Trophoblast cell (in vitro differentiated cells and primary cell): ENCODE data around the gene PLCB3.

ENCODE experiments used
- DNase-seq, 2 donors: peaks; one replicate each; pipeline ENCODE4 v3.0.0-alpha.2; 2016
- H2AFZ ChIP-seq: 2 replicates; pipeline ENCODE4 v1.6.1; 2013; ENCODE audit warnings: low read length, moderate library complexity, mild to moderate bottlenecking; ENCODE audit not compliant: insufficient read depth, poor library complexity
- H2AK5ac ChIP-seq: 2 replicates; pipeline ENCODE4 v1.6.1; 2013; ENCODE audit warnings: mild to moderate bottlenecking, low read length
- H2BK120ac ChIP-seq: 2 replicates; pipeline ENCODE4 v1.6.1; 2013; ENCODE audit warnings: low read length, mild to moderate bottlenecking, moderate library complexity; ENCODE audit not compliant: insufficient read depth, poor library complexity
- H2BK12ac ChIP-seq: 2 replicates; pipeline ENCODE4 v1.6.1; 2013; ENCODE audit warnings: mild to moderate bottlenecking, low read length, moderate library complexity
- H2BK5ac ChIP-seq: 2 replicates; pipeline ENCODE4 v1.6.1; 2013; ENCODE audit warnings: low read length, low read depth, moderate library complexity, mild to moderate bottlenecking; ENCODE audit not compliant: poor library complexity
- H3K14ac ChIP-seq: 2 replicates; pipeline ENCODE4 v1.6.1; 2013; ENCODE audit warnings: mild to moderate bottlenecking, low read length
- H3K18ac ChIP-seq: 2 replicates; pipeline ENCODE4 v1.6.1; 2013; ENCODE audit warnings: mild to moderate bottlenecking, low read length
- H3K23ac ChIP-seq: 2 replicates; pipeline ENCODE4 v1.6.1; 2013; ENCODE audit warnings: low read length
- H3K27ac ChIP-seq: 2 replicates; pipeline ENCODE4 v1.5.1; 2013; ENCODE audit warnings: low read depth, mild to moderate bottlenecking, inconsistent platforms, low read length, moderate library complexity
- H3K27me3 ChIP-seq: 2 replicates; pipeline ENCODE4 v1.6.1; 2013; ENCODE audit warnings: inconsistent platforms, mild to moderate bottlenecking, low read length, moderate library complexity; ENCODE audit not compliant: insufficient read depth
- H3K36me3 ChIP-seq, 2 experiments: 1 replicate in 1 of 2; 2 replicates in 1 of 2; pipeline ENCODE4 v1.6.1; 2013; ENCODE audit warnings: low read length in 2 of 2, mild to moderate bottlenecking in 2 of 2, moderate library complexity in 1 of 2; ENCODE audit not compliant: insufficient read depth in 2 of 2, control insufficient read depth in 1 of 2
- H3K4ac ChIP-seq: 2 replicates; pipeline ENCODE4 v1.6.1; 2013; ENCODE audit warnings: low read depth, mild to moderate bottlenecking, low read length, moderate library complexity
- H3K4me1 ChIP-seq, 2 experiments: 1 replicate in 1 of 2; 2 replicates in 1 of 2; pipeline ENCODE4 v1.6.1; 2013; ENCODE audit warnings: low read length in 2 of 2, mild to moderate bottlenecking in 2 of 2, moderate library complexity in 1 of 2; ENCODE audit not compliant: insufficient read depth in 2 of 2, control insufficient read depth in 1 of 2
- H3K4me2 ChIP-seq: 2 replicates; pipeline ENCODE4 v1.6.1; 2013; ENCODE audit warnings: inconsistent platforms, mild to moderate bottlenecking, low read length, moderate library complexity
- H3K4me3 ChIP-seq: 2 replicates; pipeline ENCODE4 v1.5.1; 2013; ENCODE audit warnings: mild to moderate bottlenecking, low read depth, low read length, inconsistent platforms
- H3K79me1 ChIP-seq: one replicate; pipeline ENCODE4 v1.6.1; 2013; ENCODE audit warnings: low read length
- H3K79me2 ChIP-seq: 2 replicates; pipeline ENCODE4 v1.6.1; 2013; ENCODE audit warnings: low read length, mild to moderate bottlenecking; ENCODE audit not compliant: control insufficient read depth, insufficient read depth, poor library complexity
- H3K9ac ChIP-seq: 2 replicates; pipeline ENCODE4 v1.6.1; 2013; ENCODE audit warnings: mild to moderate bottlenecking, low read length
- H3K9me3 ChIP-seq: 2 replicates; pipeline ENCODE4 v1.6.1; 2013; ENCODE audit warnings: low read depth, mild to moderate bottlenecking, control low read depth, inconsistent platforms, low read length; ENCODE audit not compliant: insufficient read depth
- H4K12ac ChIP-seq: 2 replicates; pipeline ENCODE4 v1.6.1; 2013; ENCODE audit warnings: low read depth, mild to moderate bottlenecking, low read length, moderate library complexity
- H4K8ac ChIP-seq: 2 replicates; pipeline ENCODE4 v1.6.1; 2013; ENCODE audit warnings: low read depth, mild to moderate bottlenecking, low read length, moderate library complexity
- H4K91ac ChIP-seq: one replicate; pipeline ENCODE4 v1.6.1; 2013; ENCODE audit warnings: low read depth, mild to moderate bottlenecking, low read length, moderate library complexity
- WGBS: extraction: QIAGEN DNeasy Blood & Tissue Kit; methylation state at CpG from one replicate; pipeline ENCODE4 v1.1.7; 2013; ENCODE audit warnings: missing lambda C conversion rate; ENCODE audit not compliant: insufficient read length, insufficient coverage; ENCODE audit errors: extremely low coverage; 5-methylcytosine and 5-hydroxymethylcytosine counted together

Gene PLCB3

DNA sequence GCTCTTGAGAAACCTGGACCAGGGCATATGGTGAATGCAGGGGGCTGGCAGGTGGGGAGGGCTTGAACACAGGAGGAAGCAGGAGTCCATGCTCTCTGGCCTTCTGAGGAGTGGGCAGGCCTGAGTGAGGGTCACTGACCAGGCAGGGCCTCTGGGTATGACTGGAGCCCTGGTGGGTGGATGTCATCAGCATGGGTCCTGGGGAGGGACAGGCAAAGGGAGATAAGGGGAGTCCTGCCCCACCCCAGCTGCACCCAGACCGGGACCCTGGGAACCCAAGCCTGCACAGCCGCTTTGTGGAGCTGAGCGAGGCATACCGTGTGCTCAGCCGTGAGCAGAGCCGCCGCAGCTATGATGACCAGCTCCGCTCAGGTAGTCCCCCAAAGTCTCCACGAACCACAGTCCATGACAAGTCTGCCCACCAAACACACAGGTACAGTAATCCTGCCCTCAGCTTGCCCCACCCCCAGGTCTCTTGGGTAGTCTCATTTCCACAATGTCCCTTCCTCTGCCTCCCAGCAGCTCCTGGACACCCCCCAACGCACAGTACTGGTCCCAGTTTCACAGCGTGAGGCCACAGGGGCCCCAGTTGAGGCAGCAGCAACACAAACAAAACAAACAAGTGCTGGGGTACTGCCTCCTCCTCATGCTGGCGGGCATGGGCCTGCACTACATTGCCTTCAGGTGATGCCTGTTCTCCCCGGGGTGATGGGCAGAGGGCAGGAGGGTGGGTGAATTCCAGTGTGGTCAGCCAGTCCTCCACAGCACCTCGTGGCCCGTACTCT lies 19.0 kb upstream of the PLCB3 start:
- no peak overlapping the region for H3K14ac ChIP-seq
- H3K4me3 ChIP-seq = no peak overlapping the region
- H3K4me2 ChIP-seq = no peak overlapping the region
- H2AFZ ChIP-seq = no peak overlapping the region
- H3K79me2 ChIP-seq = peaks cover 10% of the 10 kb centered on the region
- H3K27me3 ChIP-seq = no peaks in the 10 kb centered on the region
- H3K23ac ChIP-seq = no peak overlapping the region
- no peak overlapping the region for H2BK12ac ChIP-seq
- no peak overlapping the region for H4K91ac ChIP-seq
- H3K18ac ChIP-seq = no peak overlapping the region
- H4K12ac ChIP-seq = no peak overlapping the region
- no peak overlapping the region for H3K9ac ChIP-seq
- H2BK120ac ChIP-seq = no peak overlapping the region
- peaks cover 5 to 7% of the 10 kb centered on the region in 2 experiments for H3K4me1 ChIP-seq
- no peak overlapping the region for H2BK5ac ChIP-seq
- no peak overlapping the region for H4K8ac ChIP-seq
- WGBS = no CpG with 5 or more reads among the region's 15 CpGs
- no peak for DNase-seq
- H3K79me1 ChIP-seq = peaks cover 11% of the 10 kb centered on the region
- no peak overlapping the region for H2AK5ac ChIP-seq
- H3K36me3 ChIP-seq = peaks cover 3 to 8% of the 10 kb centered on the region in 2 experiments
- H3K9me3 ChIP-seq = no peaks in the 10 kb centered on the region
- no peak overlapping the region for H3K4ac ChIP-seq
- no peak overlapping the region for H3K27ac ChIP-seq

DNA sequence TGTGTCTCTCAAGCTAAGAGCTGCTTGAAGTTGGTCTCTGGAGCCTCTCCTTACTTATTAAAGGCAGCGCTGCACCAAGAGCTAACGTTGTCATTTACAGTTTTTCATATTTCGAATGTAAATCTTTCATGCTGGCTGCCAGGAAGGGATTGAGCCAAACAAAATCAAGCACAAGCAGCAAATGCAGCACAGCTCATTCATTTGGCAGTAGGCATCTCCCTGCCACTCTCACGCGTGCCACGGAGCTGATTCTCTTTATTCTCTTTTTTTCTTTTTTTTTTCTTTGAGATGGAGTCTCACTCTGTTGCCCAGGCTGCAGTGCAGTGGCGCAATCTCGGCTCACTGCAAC lies 18.4 kb upstream of the PLCB3 start:
- peaks cover 11% of the 10 kb centered on the region for H3K79me1 ChIP-seq
- H3K4ac ChIP-seq = no peak overlapping the region
- H2BK120ac ChIP-seq = no peak overlapping the region
- no peak overlapping the region for H3K18ac ChIP-seq
- H3K27me3 ChIP-seq = no peaks in the 10 kb centered on the region
- no peak overlapping the region for H4K91ac ChIP-seq
- no peak overlapping the region for H3K23ac ChIP-seq
- peaks cover 10% of the 10 kb centered on the region for H3K79me2 ChIP-seq
- H3K9me3 ChIP-seq = no peaks in the 10 kb centered on the region
- H2AK5ac ChIP-seq = no peak overlapping the region
- peaks cover 9 to 14% of the 10 kb centered on the region in 2 experiments for H3K36me3 ChIP-seq
- DNase-seq = no peak
- H3K14ac ChIP-seq = no peak overlapping the region
- H3K4me2 ChIP-seq = no peak overlapping the region
- no peak overlapping the region for H3K9ac ChIP-seq
- H3K4me1 ChIP-seq = peaks cover 4 to 7% of the 10 kb centered on the region in 2 experiments
- no CpG with 5 or more reads among the region's 8 CpGs for WGBS
- H3K27ac ChIP-seq = no peak overlapping the region
- H2BK5ac ChIP-seq = no peak overlapping the region
- H2AFZ ChIP-seq = no peak overlapping the region
- H4K8ac ChIP-seq = no peak overlapping the region
- no peak overlapping the region for H2BK12ac ChIP-seq
- H3K4me3 ChIP-seq = no peak overlapping the region
- no peak overlapping the region for H4K12ac ChIP-seq

GRCh38 chr11:64233913-64234586 lies 17.3 kb upstream of the PLCB3 start, which contains the start of gene VEGFB:
VEGFB (plus strand) TSS chr11:64234584; CDS start chr11:64234834, 250 bp downstream.
- Histone ChIP-seq H2AK5ac (peak within 1 kb of the TSS; percentile 52), H3K9ac (peak within 1 kb of the TSS; percentile 35), H2BK120ac (peak within 1 kb of the TSS; percentile 27), H2BK12ac (no peak within 1 kb of the TSS), H3K23ac (no peak within 1 kb of the TSS), H2AFZ (peak within 1 kb of the TSS; percentile 62), H3K4me3 (peak within 1 kb of the TSS; percentile 81), H3K79me2 (peaks cover 10% of the 10 kb centered on the region), H3K27me3 (no peaks in the 10 kb centered on the region), H3K36me3 (peaks cover 19 to 25% of the 10 kb centered on the region in 2 experiments), H3K27ac (peak within 1 kb of the TSS; percentile 33), H3K14ac (peak within 1 kb of the TSS; percentile 81), H4K8ac (peak within 1 kb of the TSS; percentile 72), H3K18ac (peak within 1 kb of the TSS; percentile 73), H3K79me1 (peaks cover 11% of the 10 kb centered on the region), H3K4me2 (peak within 1 kb of the TSS; percentile 79), H2BK5ac (peak within 1 kb of the TSS; percentile 33), H4K91ac (peak within 1 kb of the TSS; percentile 85), H3K9me3 (no peaks in the 10 kb centered on the region), H3K4me1 (peaks cover 4 to 7% of the 10 kb centered on the region in 2 experiments), H4K12ac (peak within 1 kb of the TSS; percentile 60), H3K4ac (peak within 1 kb of the TSS; percentile 53)
- no CpG with 5 or more reads among the region's 62 CpGs for WGBS
- DNase-seq = peak in 1 of 2 donors; percentile 64

GRCh38 chr11:64234647-64235379 lies 16.5 kb upstream of the PLCB3 start:
- WGBS = no CpG with 5 or more reads among the region's 80 CpGs
- Histone ChIP-seq H4K91ac (peak overlapping the region; percentile 85), H3K27me3 (no peaks in the 10 kb centered on the region), H3K4me2 (peak overlapping the region; percentile 79), H3K4me1 (peaks cover 3 to 10% of the 10 kb centered on the region in 2 experiments), H4K8ac (peak overlapping the region; percentile 72), H2AK5ac (peak overlapping the region; percentile 13), H4K12ac (peak overlapping the region; percentile 28), H2BK120ac (peak overlapping the region; percentile 27), H3K79me2 (peaks cover 10% of the 10 kb centered on the region), H2BK12ac (no peak overlapping the region), H3K79me1 (peaks cover 11% of the 10 kb centered on the region), H3K36me3 (peaks cover 20 to 26% of the 10 kb centered on the region in 2 experiments), H3K9ac (no peak overlapping the region), H3K23ac (no peak overlapping the region), H2BK5ac (peak overlapping the region; percentile 33), H3K27ac (peak overlapping the region; percentile 33), H3K4me3 (peak overlapping the region; percentile 81), H3K18ac (peak overlapping the region; percentile 68), H3K14ac (peak overlapping the region; percentile 81), H2AFZ (peak overlapping the region; percentile 62), H3K4ac (peak overlapping the region; percentile 53), H3K9me3 (no peaks in the 10 kb centered on the region)
- DNase-seq = peak in 1 of 2 donors; percentile 74
